Measurements from ENCODE around the gene PPP1R18.

Gene PPP1R18

DNA sequence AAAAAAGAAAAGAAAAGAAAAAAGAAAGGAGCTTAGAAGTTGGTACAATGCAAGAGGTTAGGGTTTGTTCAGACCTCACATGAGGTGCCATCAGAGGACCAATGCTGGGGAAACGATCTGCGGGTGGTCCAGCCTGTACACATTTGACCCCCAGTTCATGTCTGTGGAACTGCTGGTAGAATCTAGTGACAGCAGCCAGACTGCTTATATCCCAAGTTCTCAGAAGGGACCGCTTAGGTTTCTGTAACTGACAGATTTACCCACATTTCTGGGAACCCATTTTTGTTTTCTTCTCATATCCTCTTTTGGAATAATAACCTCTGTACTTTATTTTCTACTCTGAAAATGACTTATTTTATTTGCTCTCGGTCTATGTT, 4.7 kb downstream of the PPP1R18 start:
- TF ChIP-seq, protein P1, sequence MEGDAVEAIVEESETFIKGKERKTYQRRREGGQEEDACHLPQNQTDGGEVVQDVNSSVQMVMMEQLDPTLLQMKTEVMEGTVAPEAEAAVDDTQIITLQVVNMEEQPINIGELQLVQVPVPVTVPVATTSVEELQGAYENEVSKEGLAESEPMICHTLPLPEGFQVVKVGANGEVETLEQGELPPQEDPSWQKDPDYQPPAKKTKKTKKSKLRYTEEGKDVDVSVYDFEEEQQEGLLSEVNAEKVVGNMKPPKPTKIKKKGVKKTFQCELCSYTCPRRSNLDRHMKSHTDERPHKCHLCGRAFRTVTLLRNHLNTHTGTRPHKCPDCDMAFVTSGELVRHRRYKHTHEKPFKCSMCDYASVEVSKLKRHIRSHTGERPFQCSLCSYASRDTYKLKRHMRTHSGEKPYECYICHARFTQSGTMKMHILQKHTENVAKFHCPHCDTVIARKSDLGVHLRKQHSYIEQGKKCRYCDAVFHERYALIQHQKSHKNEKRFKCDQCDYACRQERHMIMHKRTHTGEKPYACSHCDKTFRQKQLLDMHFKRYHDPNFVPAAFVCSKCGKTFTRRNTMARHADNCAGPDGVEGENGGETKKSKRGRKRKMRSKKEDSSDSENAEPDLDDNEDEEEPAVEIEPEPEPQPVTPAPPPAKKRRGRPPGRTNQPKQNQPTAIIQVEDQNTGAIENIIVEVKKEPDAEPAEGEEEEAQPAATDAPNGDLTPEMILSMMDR (IDR thresholded peaks at IDR 0.05), result no peak

DNA sequence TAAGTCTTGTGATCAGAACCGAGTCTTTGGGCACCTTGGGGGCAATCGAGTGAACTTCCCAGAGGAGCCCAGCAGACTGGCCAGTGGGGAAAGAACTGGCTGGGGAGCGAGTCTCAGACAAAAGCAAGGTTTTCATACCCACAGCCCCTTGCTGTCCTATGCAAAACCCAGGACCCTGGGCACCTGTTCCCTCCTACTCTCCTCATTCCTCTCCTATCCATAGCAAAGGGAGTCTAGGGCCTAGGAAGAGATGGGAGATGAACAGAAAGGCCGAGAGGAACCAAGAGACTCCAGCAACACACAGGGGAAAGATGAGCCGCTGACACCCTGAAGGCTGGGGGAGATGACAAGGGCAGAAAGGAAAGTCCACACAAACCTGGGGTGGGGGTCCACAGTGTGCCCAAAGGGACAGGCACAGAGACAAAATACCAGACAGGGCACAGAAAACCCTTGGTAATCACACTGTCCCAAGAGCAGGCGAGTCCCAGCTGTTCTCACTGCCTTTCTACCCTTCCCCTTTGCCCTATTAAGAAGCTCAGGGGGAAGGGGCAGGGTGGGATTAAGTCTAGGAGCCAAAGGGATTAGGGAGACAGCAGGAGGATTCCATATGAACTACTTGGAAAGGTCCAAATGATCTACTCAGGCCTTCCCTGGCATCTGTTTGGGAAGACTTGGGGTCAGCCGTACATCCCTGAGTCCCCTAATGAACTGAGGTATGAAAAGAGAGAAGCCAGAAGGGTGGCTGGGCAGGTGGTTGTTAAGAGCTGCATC, 6.5 kb downstream of the PPP1R18 start:
- TF ChIP-seq, protein P1 (IDR thresholded peaks at IDR 0.05), result no peak

DNA sequence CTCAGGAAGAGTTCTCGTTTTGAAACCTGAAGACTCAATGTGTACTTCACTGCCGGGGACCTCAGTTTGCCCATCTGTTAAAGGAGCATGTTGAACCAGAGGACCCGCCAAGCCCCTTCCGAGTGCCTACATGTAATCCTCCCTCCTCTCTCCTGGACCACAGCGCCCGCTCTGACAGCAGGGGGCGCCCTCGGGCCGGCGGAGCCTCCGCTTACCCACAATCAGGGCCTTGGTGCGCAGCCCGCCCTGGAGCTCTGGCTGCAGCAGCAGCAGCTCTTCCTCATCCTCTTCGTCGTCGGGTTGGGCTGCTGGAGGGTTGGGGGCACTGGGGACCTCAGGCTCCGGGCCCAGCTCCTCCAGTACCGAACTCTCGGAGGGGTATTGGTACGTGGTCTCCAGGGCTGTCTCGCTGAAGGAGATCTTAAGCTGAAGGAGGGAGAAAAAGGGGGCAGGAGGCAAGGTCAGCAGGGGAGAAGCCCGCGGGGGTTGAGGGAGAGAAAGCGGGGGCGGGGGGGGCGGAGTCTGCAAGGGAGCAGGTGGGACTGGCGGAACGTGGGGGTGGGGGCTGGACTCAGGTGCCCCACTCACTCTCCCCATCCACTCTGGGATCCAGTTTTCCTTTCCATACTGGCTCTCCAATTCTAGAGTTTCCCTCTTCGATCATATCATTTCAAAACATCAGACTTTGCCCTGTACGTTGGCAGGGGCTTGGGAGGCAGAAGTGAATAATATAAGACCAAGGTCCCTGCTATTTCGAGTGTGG, 7.3 kb downstream of the PPP1R18 start:
- TF ChIP-seq, protein P1 (IDR thresholded peaks at IDR 0.05), result peak; percentile 89

DNA sequence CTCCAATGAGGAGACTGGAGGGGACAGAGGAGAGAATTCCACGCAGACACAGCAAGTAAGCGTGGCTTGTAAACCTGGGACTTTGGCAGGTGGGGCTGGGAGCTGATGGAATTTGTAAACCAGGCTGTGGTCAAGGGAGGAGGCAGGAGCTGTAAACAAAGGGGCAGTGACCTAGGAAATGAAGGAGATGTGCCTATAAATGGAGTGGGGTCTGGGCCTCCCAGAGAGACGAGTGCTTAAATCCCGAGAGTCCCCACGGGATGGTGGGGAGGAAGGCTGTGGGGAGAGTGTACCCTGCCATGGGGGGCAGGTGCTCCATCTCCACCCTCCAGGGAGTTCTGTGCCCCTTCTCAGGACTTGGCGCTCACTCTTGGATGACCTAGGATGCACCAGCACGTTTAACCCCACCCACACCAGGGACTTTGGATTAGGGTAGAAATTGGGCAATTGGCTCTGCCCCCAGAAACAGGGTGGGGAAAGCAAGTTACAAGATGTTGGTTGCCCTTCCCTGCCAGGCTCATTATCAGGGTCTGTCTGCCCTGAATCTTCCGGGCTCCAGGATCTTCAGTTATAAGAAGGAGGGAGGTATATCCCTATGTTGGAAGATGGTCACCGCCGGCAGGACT, 9.7 kb downstream of the PPP1R18 start:
- TF ChIP-seq, protein P1 (IDR thresholded peaks at IDR 0.05), result no peak

DNA sequence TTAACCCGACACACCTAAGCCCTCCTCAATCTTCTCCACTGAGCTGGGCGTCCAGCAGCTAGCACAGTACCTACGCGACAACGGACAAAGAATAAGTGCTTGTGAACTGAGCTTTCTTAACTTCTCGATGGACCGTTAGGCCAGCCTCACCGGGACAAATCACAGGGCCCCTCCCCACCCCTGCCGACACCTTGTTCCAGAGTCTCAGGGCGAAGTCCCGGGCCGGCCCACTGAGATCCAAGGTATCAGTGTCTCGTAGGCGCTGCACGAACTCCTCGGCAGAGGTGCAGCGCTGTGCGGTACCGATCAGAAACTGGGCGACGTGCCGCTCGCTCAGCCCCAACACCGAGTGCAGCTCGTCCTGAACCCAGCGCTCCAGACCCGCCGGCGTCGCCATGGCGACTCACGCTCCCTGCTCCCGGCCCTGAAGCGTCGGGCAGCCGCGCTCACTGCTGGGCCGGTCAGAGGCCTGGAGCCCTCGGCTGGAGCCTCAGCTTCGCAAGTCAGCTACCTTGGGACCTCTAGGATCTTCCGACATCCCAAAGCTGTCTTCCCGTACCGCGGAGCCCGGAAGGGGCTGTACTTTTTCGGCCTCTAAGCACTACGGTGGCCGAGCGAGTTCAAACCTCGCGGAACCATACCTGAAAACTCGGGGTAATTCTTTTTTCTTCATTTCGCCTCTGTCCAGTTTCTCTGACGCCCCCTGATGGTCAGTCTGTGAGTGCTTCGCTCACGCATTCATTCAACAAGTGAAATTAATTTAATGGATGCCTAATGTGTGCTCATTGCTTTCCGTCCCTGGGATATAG, 13.8 kb downstream of the PPP1R18 start, which contains the start of gene DHX16:
Gene DHX16 (minus strand): TSS at position 562 of the 809 bp plus-strand sequence. CDS start 165 bp downstream, at position 397.
- TF ChIP-seq, protein P1 (IDR thresholded peaks at IDR 0.05), result peak; percentile 83

DNA sequence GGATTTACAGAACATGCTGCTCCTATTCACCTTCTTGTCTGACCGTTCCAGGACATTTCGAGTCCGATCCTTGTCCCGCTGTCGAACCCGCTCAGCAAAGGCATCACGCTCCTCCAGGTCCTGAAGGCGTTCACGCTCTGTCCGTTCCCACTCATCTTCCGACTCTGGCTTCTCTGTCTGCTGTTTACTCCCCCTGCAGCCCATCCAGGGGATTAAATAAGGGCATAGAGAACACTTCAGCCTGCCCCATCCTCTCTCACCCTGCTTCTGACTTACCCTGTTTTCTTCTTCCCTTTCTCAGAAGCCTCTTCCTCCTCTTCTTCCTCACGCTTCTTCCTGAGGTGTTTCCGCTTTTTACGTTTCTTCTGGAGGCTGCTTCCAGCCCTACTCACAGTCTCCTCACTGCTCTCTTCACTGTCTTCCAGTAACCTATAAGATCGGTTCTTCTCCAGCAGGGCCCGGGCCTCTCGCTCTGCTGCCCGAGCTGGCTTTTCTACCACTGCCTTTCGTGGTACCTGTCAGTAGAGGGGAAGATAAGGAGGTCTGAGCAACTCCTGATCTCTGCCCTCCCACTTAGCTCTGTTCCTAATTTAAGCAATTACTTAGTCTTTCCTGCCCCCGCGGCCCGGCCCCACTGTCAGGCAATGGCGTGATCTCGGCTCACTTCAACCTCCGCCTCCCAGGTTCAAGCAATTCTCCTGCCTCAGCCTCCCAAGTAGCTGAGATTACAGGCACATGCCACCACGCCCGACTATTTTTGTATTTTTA, 15.5 kb downstream of the PPP1R18 start:
- TF ChIP-seq, protein P1 (IDR thresholded peaks at IDR 0.05), result no peak
